HepG2 (cell line): ENCODE data around the gene TOR2A. TPM values are rescaled to one million over a fixed set of nuclear protein-coding genes. Genes with fewer than 3 reads are reported as not detected.
A peak's percentile ranks its signal among the peaks of the same experiment; 100 is the strongest.

Source experiments
- TBL1XR1 ChIP-seq: fragments of 150-350 bp; IDR thresholded peaks from 2 replicates; pipeline ENCODE4 v1.6.1; 2014; ENCODE audit warnings: borderline replicate concordance, low read length; ENCODE audit not compliant: partially characterized antibody
- ZNF263 ChIP-seq: sonication (generic); formaldehyde crosslinking; IDR thresholded peaks from 2 replicates; pipeline ENCODE4 v1.4.0; 2020; ENCODE audit warnings: missing genetic modification reagents
- polyA plus RNA-seq, 8 experiments: library from polyadenylated mRNA; depleted of rRNA in 3 of 8; stranded (reverse) in 7 of 8; unstranded in 1 of 8; fragments of >200 nt; fragmentation: Illumina TruSeq in 4 of 8; extraction: Trizol in 4 of 8; gene quantifications; 2 replicates each; pipeline versions ENCODE4 v1.2.1 to v1.2.3, GENCODE V29; 2011 to 2016; ENCODE audit warnings: low read depth in 4 of 8, missing spikeins in 1 of 8, mixed read lengths in 1 of 8; ENCODE audit not compliant: insufficient read depth in 1 of 8
- total RNA-seq, 5 experiments: library from RNA; depleted of rRNA; stranded (reverse); fragments of >200 nt; fragmentation: Illumina TruSeq; extraction: Trizol; gene quantifications; 2 replicates each; pipeline ENCODE4 v1.2.3, GENCODE V29; 2016; ENCODE audit warnings: low read depth in 1 of 5
- TF ChIP-seq, protein P1 (sequence below): sonication (generic); formaldehyde crosslinking; IDR thresholded peaks from 2 replicates; pipeline ENCODE4 v1.5.1; 2020; ENCODE audit warnings: mild to moderate bottlenecking, missing genetic modification reagents, moderate library complexity
- TF ChIP-seq, protein P2 (sequence below), 2 experiments: sonication (generic) in 1 of 2; formaldehyde crosslinking in 1 of 2; IDR thresholded peaks; 2 replicates each; pipeline versions ENCODE4 v1.6.1 to v1.9.0; 2014 to 2022; ENCODE audit warnings: antibody characterized with exemption in 1 of 2, borderline replicate concordance in 1 of 2, inconsistent platforms in 1 of 2, low read depth in 1 of 2, missing genetic modification reagents in 1 of 2
- TF ChIP-seq, protein P3 (sequence below): IDR thresholded peaks from 2 replicates; pipeline ENCODE4 v1.6.1; 2012; ENCODE audit warnings: inconsistent platforms
- TF ChIP-seq, protein P4 (sequence below): sonication (generic); formaldehyde crosslinking; IDR thresholded peaks from 2 replicates; pipeline ENCODE4 v1.5.0; 2020; ENCODE audit warnings: missing genetic modification reagents

The TOR2A gene
- total and polyA plus RNA-seq, 2 of the 13 experiments (the other 11 are each of a cell fraction or from before 2014, with no cell fraction given): 3.5 to 7.2 TPM

DNA sequence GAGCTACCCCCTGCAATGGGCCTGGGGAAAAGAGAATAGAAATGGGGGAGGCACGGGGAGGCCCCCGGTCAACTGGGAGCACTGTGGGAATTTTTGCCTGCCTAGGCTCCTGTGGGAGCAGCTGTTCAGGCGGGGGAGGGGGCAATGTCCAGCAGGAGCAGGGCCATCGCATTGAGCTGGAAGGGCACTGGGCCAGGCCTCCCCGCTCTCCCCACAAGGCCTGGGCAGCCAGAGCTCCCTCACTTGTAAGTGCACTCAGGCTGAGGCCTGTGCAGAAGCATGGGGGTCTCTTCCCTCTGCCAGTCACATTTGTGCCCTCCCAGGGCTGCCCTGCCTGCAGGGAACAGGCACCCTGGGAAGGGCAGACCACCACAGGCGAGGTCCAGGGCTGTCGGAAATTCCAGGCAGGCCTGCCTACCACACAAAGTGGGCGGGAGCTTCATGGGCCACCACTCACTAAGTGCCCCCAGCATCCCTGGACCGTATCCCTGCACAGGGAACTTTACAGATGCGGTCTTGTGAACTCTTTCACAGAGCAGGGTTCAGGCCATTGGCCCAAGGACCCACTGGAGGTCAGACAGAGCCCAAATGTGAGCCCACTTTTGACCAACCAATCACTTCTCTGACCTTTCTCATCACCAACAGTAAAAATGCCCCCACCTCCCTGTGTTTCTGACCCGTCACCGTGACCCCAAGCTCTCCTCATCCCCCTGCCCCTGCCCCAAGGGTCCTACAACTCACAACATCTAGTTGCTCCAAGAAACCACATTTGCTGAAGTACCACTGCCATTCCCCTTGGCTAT lies 29.3 kb downstream of the TOR2A start (continued):
- TF ChIP-seq, protein P1, sequence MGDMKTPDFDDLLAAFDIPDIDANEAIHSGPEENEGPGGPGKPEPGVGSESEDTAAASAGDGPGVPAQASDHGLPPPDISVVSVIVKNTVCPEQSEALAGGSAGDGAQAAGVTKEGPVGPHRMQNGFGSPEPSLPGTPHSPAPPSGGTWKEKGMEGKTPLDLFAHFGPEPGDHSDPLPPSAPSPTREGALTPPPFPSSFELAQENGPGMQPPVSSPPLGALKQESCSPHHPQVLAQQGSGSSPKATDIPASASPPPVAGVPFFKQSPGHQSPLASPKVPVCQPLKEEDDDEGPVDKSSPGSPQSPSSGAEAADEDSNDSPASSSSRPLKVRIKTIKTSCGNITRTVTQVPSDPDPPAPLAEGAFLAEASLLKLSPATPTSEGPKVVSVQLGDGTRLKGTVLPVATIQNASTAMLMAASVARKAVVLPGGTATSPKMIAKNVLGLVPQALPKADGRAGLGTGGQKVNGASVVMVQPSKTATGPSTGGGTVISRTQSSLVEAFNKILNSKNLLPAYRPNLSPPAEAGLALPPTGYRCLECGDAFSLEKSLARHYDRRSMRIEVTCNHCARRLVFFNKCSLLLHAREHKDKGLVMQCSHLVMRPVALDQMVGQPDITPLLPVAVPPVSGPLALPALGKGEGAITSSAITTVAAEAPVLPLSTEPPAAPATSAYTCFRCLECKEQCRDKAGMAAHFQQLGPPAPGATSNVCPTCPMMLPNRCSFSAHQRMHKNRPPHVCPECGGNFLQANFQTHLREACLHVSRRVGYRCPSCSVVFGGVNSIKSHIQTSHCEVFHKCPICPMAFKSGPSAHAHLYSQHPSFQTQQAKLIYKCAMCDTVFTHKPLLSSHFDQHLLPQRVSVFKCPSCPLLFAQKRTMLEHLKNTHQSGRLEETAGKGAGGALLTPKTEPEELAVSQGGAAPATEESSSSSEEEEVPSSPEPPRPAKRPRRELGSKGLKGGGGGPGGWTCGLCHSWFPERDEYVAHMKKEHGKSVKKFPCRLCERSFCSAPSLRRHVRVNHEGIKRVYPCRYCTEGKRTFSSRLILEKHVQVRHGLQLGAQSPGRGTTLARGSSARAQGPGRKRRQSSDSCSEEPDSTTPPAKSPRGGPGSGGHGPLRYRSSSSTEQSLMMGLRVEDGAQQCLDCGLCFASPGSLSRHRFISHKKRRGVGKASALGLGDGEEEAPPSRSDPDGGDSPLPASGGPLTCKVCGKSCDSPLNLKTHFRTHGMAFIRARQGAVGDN (CRISPR knock-in tag): peak; percentile 14; the same call in 1 of the 2 replicates
- TF ChIP-seq, protein P2, sequence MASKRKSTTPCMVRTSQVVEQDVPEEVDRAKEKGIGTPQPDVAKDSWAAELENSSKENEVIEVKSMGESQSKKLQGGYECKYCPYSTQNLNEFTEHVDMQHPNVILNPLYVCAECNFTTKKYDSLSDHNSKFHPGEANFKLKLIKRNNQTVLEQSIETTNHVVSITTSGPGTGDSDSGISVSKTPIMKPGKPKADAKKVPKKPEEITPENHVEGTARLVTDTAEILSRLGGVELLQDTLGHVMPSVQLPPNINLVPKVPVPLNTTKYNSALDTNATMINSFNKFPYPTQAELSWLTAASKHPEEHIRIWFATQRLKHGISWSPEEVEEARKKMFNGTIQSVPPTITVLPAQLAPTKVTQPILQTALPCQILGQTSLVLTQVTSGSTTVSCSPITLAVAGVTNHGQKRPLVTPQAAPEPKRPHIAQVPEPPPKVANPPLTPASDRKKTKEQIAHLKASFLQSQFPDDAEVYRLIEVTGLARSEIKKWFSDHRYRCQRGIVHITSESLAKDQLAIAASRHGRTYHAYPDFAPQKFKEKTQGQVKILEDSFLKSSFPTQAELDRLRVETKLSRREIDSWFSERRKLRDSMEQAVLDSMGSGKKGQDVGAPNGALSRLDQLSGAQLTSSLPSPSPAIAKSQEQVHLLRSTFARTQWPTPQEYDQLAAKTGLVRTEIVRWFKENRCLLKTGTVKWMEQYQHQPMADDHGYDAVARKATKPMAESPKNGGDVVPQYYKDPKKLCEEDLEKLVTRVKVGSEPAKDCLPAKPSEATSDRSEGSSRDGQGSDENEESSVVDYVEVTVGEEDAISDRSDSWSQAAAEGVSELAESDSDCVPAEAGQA (IDR thresholded peaks at IDR 0.05; ENCODE audit: low read depth): no peak
- TF ChIP-seq, protein P2 (CRISPR knock-in tag; IDR thresholded peaks at IDR 0.05; ENCODE audit: borderline replicate concordance): no peak
- TF ChIP-seq TBL1XR1 (no peak), ZNF263 (CRISPR knock-in tag) (peak; percentile 60; the same call in 1 of the 2 replicates)
- TF ChIP-seq, protein P3, sequence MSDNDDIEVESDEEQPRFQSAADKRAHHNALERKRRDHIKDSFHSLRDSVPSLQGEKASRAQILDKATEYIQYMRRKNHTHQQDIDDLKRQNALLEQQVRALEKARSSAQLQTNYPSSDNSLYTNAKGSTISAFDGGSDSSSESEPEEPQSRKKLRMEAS: no peak
- TF ChIP-seq, protein P4, sequence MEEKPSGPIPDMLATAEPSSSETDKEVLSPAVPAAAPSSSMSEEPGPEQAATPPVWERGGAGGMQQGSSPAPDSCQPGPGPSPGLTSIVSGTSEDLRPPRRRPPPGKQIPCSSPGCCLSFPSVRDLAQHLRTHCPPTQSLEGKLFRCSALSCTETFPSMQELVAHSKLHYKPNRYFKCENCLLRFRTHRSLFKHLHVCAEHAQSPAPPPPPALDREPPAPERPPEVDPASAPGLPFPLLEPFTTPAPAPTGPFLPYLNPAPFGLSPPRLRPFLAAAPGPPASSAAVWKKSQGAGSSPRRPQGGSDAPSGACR (CRISPR knock-in tag): no peak
